ENCODE results near the gene TMEM131. TPM values are rescaled to one million over a fixed set of nuclear protein-coding genes. Genes with fewer than 3 reads are reported as not detected.

Gene TMEM131
- total and polyA plus RNA-seq, 3 donors from 2014 or later = 35.0 to 54.8 (median 49.6) TPM

- 91 to 97% methylated on average over 5 of the region's 5 CpGs for WGBS, 2 donors
- Histone ChIP-seq H3K27me3 (no peaks in the 10 kb centered on the region), H3K4me3 (no peak overlapping the region), H3K9me3 (no peaks in the 10 kb centered on the region), H3K36me3 (ENCODE audit: low read depth, missing control alignments) (no peaks in the 10 kb centered on the region), H3K27ac (no peak overlapping the region), H3K4me1 (no peaks in the 10 kb centered on the region)
- intact Hi-C loops (cut with DNase I; ENCODE audit: low total_unique reads) = no loop called here
- DNase-seq = no peak
- no peak for TF ChIP-seq POLR2A (IDR thresholded peaks at IDR 0.05)
- no peak for TF ChIP-seq CTCF (IDR thresholded peaks at IDR 0.05)
These were observed 13.8 kb downstream of the TMEM131 start for GRCh38 chr2:97981961-97982360.

GRCh38 chr2:97979904-97980303 is 15.8 kb downstream of the TMEM131 start:
- Histone ChIP-seq H3K4me3 (no peak overlapping the region), H3K9me3 (no peaks in the 10 kb centered on the region), H3K27me3 (no peaks in the 10 kb centered on the region), H3K4me1 (no peaks in the 10 kb centered on the region), H3K36me3 (ENCODE audit: low read depth, missing control alignments) (no peaks in the 10 kb centered on the region), H3K27ac (no peak overlapping the region)
- intact Hi-C loops (cut with DNase I; ENCODE audit: low total_unique reads) = no loop called here
- WGBS, 2 donors = 98 to 100% methylated on average over 2 of the region's 2 CpGs
- TF ChIP-seq POLR2A (IDR thresholded peaks at IDR 0.05) (no peak), CTCF (IDR thresholded peaks at IDR 0.05) (no peak)
- no peak for DNase-seq

- no peak overlapping the region for H3K27ac ChIP-seq
- 88 to 91% methylated on average over 1 of the region's 1 CpG for WGBS, 2 donors
These were observed 21.3 kb downstream of the TMEM131 start for GRCh38 chr2:97974471-97974870.

GRCh38 chr2:97970293-97971060 is 25.3 kb downstream of the TMEM131 start:
- no peak for TF ChIP-seq CTCF (IDR thresholded peaks at IDR 0.05)
- TF ChIP-seq POLR2A (IDR thresholded peaks at IDR 0.05) = no peak
- 71 to 74% methylated on average over 5 of the region's 5 CpGs for WGBS, 2 donors

More at GRCh38 chr2:97974471-97974870, 21.3 kb downstream of the TMEM131 start:
- Histone ChIP-seq H3K27me3 (no peaks in the 10 kb centered on the region), H3K9me3 (no peaks in the 10 kb centered on the region), H3K4me3 (no peak overlapping the region), H3K4me1 (peaks cover 4% of the 10 kb centered on the region), H3K36me3 (ENCODE audit: low read depth, missing control alignments) (no peaks in the 10 kb centered on the region)
- TF ChIP-seq CTCF (IDR thresholded peaks at IDR 0.05) (no peak), POLR2A (IDR thresholded peaks at IDR 0.05) (no peak)
- intact Hi-C loops (cut with DNase I; ENCODE audit: low total_unique reads) = no loop called here
- DNase-seq = no peak

More at GRCh38 chr2:97970293-97971060, 25.3 kb downstream of the TMEM131 start:
- Histone ChIP-seq H3K27me3 (no peaks in the 10 kb centered on the region), H3K9me3 (no peaks in the 10 kb centered on the region), H3K27ac (no peak overlapping the region), H3K4me1 (peaks cover 7% of the 10 kb centered on the region), H3K36me3 (ENCODE audit: low read depth, missing control alignments) (no peaks in the 10 kb centered on the region), H3K4me3 (no peak overlapping the region)
- DNase-seq = no peak
- intact Hi-C loops (cut with DNase I; ENCODE audit: low total_unique reads) = no loop called here

Measured in testis (tissue), 3 donors.